HG02840 (cell line): ENCODE data around the gene LGR4.

Experiments
- ATAC-seq: cut with Tn5 transposase; IDR thresholded peaks from one replicate; pipeline ENCODE4 v1.9.1; 2021; ENCODE audit warnings: mild to moderate bottlenecking, moderate library complexity, moderate number of reproducible peaks; ENCODE audit not compliant: unreplicated experiment, low FRiP score

LGR4 gene

DNA sequence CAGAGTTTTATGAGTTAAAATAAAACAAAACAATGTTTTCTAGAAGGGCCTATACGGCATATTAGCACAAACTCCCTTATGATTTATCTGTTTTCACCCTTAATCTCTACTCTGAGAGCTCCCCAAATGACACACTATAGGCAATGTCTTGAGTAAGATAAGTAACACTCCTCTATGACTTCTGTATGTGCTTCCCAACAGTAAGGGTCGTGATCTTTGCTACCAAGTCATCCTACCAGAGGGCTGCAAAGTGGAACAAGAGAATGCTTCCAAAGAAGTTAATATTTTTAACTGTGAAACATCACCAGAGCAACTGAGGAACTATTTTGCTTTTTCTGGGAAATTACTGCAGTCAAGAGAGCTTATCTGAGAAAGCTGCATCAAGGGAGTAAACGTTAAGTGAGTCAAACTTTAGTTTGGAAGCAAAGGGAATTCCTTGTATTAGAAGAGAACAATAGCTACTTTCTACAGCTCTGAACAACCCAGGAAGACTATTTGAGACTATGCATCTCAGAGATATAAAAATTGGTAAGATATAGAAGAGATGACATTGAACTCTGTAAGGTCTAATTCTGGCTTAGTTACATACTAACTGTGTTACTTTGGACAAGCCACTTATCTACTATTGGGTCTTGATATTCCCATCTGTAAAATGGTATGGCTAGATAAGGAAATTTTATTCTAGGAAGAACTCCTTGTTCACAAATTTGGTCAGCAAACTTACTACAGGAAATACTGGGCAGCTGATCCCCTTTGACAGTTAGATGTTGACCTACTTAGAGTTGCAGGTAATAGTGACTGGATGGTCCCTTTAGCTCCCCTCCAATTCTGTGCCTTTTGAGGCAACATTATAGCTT lies 65.9 kb downstream of the LGR4 start:
- no peak for ATAC-seq

DNA sequence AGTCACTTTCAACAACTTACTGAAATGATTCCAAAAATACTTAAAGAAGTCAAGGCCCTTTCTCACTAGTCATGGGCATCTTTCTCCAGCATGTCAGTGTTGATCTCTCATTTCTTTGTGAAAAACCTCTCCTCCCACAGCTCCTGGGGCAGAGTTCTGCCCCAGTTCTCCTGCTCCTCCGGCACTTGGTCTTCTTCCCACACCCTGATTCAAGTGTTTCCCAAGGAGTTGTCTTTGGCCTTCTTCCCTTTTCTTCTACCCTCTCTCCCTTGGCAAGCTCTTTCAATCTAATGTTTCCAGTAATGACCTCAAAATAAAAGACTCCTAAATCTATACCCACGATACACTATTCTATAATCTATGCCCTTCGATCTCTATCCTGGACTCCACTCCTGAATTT lies 67.5 kb downstream of the LGR4 start:
- no peak for ATAC-seq

DNA sequence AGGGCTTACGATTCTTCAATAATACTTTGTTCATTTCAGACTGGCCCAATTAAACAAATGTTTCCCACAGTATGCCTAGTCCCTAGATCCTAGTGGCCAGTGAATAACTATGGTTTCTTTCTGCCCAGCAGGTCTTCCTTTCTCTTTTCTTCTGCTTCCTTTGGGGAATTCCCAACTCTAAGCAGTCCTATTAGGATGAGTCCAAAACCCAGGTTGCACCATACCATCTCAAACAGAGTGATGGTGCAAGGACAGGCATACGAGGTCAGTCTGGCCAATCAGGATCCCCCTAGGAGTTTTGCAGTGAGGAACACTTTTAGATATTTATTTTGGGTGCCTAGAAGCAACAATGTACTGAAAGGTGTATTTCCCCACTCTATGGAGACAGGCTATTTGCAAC lies 68.2 kb downstream of the LGR4 start:
- ATAC-seq: no peak

DNA sequence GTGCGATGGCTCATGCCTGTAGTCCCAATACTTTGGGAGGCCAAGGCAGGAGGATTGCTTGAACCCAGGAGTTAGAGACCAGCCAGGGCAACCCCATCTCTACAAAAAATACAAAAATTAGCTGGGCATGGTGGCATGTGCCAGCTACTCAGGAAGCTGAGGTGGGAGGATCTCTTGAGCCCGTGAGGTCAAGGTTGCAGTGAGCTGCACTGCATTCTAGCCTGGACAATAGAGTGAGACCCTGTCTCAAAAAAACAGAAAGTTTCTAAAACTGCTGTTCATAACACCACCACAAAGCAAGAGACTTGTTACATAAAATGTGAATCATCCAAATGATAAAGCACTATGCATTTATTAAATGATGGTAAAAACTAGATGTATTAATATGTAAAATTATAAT lies 69.4 kb downstream of the LGR4 start:
- ATAC-seq: no peak

DNA sequence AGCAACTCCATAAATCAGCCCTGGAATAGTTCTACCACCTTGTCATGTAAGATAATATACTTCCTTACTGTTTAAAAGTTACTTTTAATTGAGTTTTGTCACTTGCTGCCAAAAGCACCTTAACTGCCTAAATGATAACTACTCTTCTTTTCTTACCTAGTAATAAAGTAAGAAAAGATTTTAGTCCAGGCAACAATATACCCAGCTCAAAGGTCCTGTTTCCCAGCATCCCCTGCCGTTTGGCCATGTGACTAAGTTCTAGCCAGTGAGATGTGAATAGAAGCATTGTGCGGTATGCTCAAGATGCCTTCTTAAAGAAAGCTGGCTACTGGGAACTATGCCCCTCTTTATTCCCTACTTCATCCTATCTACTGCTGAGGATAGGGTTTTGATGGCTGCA lies 70.1 kb downstream of the LGR4 start:
- ATAC-seq: no peak

DNA sequence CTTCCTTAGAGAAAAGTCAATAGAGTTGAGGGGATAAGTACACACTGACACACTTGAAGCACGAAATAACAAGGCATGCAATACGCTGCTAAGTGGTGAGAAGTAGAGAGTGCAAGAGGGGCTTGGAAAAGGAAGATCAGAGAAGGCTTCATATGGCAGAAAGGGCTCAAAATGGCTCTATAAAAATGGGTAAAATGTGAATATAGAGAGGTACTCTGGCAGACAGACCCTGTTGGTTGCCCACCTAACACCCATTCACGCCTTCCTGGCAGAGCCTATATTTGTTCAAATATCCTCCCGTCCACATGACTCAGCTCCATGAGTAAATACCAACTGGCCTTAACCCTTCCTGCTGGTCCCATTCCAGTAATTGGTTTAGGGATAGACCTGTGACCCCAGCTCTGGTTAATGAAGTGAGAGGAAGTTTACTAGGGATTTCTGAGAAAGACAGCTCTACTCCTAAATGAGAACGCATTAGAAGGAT lies 70.7 kb downstream of the LGR4 start:
- no peak for ATAC-seq

DNA sequence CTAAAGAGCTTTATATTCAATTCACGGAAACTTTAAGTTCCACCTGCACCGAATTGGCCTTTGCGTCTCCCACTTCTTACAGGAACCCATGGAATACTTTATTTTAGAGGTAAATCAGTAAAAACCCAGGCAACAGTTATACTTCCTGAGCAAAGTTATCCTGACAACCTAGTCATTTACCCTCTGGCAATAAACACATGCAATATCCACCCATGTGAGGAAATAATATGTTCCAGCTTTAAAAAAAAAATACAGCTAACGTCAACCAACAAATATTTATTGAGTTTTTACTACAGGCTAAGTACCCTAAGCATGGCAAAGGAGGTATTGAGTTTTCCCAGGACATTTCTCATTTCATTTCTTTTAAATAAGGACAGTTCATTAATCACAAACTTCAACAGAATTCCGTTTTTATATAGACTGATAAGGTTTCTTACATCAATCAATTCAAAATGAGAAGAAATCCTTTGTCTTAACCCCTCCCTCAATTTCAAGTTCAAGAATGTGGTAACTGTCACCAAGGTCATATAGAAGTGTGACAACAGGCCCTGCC lies 71.2 kb downstream of the LGR4 start:
- no peak for ATAC-seq

DNA sequence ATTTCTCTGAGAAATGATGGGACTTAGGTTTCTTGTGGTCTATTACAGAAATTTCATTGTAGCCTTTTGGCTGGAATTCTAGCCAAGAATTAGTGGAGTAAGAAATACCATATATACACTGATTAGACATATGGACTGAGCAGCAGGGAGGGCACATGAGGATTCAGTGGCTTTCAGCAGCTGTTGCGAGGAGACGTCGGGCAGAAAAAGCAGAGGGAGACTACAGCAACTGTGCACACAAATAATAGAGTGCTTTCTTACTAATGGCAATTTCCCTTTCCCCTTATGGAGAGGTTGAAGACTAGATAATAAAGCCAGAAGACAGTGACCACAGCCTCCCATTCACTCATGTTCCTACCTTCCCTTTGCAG lies 74.2 kb downstream of the LGR4 start:
- ATAC-seq: no peak

DNA sequence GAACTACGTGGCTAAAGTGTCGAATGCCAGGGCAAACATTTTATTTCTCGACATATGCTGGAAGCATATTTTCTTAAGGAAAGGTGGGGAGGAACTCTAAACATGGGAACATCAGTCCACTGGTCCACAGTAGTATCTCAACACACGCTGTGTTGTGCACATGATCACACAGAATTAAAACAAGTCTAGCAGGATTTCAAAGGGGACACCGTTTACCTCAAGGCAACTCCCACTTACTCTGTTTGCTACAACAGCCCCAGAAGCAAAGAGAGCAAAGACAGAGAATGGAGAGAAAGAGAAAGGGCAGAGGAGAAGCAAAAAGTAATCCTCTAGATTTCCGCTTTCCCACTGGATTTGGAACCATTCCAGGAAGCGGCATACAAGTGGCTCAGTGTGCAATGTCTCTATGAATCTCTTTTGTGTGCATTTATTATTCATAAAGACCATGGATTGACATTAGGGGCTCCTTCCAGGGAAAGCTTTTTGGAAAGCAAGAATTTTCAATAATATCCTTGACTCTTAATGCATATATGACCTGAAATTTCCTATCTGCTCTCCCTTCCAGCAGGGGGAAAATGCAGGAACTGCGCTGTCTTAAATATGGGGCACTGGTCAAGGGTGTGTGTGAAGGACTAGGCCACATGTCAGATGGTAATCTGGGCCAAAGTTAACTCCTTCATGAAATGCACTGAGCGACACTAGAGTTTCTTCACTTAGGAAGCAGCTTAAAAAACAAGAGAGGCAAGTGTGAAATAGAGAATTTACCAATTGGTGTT lies 74.8 kb downstream of the LGR4 start:
- no peak for ATAC-seq

DNA sequence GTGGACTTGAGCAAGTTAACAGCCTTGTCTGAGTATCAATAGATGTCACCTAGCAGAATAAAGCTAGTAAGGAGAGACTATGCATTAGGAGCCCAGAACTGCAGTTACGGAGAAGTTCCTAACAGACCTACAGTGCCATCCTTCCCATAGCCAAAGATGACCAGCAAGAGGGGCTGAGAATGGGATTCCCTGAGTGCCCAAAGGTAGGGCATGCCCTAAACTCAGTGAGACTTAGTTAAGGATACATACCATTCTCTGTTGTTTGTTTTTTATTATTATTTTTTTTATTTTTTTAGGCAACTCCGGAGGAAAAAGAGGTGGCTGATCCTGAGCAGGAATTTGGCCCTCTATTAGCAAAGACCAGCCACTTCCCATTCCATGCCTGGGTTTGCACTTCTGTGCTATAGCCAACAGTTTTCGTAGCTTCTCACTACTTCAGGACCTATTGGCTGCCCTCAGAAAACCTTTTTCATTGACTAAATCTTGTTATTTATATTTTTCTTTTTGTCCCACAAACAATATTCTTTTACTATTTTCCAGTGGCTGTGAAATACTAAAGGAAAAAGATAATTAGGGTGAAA lies 76.2 kb downstream of the LGR4 start:
- ATAC-seq: no peak

DNA sequence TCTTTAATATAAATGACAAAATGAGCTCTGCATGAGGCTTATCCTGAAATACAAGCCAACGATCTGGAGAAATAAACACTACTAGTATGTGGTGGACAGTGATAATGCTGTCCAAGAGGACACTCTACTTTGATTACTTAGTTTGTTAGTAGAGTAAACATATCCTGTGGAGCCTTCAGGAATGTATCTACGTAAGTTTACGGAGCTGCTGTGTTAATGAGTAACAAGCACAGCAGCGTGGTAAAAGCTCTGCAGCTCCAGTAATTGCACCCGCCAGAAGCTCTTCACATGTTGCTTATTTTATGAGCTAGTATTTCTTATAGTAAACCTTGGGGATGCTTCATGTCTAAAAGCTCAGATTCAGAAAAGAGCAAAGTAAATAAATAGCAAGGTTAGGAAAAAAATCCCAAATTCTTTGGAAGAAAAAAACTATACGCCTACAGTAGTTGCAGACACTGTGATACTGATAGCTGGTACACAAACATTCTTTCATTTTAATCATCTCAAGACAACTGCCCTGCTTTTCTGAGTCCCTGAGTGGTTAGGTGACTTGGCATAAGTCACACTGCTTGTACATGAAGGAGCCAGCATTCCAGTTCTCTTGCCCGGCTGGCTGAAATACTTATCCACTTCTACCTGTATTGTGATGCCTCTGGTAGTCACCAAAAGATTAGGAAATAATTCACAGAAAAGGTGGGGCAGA lies 76.9 kb downstream of the LGR4 start:
- no peak for ATAC-seq

DNA sequence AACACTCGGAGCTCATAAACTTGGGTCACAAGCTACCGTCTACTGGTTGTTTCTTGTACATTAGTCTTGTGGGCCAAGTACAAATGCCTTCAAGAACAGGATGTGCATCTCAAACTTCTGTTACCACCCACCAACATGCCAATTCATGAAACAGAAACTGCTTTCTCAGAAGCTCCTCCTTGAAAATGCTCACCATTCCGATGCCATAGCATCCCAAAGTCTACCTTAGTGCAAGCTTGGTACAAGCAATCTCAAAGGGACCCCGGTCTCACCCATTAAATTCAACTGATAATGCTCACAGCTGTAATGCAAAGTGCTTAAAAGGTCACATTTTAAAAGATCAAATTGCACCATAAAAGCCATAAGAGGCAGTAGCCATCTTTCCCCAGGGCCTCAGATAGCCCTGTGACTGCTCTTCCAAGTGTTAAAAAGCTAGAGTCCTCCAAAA lies 77.8 kb downstream of the LGR4 start:
- no peak for ATAC-seq

DNA sequence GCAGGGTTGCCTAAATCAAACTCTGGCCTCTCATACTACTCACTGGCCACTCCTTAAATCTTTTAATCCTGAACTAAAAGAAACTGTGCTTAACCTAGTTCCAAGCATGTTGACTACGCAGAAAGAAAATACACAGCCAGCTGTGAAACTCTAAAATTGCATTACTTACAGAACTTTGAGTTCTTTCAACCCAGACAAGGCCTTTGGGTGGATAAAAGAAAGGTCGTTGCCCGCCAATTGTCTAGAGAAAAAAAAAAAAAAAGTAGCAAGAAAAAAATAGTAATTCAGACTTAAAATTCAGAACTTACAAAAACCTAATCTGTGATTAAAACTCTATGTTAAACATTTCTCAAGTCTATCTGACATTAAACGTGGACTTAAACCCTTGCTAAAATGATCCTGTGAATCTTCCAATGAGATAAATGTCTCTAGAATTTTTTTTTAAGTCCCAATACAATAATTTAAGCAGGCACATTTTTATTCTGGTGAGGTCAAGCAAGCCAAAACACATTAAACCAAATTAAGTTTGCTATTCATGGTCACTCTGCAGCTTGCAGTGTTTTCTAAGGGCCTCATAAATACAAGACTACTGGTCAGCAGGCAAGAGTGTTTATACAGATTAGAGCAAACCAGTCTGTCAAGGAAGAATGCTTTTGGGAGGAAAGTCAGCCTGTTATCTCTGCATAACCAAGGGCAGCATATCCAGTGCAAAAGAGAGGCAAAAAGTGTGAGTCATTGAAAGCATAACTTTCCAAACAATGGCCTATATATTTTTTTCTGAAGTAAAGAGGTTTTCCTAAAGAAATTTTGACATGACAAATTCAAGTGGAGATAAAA lies 80.1 kb downstream of the LGR4 start:
- ATAC-seq: no peak

DNA sequence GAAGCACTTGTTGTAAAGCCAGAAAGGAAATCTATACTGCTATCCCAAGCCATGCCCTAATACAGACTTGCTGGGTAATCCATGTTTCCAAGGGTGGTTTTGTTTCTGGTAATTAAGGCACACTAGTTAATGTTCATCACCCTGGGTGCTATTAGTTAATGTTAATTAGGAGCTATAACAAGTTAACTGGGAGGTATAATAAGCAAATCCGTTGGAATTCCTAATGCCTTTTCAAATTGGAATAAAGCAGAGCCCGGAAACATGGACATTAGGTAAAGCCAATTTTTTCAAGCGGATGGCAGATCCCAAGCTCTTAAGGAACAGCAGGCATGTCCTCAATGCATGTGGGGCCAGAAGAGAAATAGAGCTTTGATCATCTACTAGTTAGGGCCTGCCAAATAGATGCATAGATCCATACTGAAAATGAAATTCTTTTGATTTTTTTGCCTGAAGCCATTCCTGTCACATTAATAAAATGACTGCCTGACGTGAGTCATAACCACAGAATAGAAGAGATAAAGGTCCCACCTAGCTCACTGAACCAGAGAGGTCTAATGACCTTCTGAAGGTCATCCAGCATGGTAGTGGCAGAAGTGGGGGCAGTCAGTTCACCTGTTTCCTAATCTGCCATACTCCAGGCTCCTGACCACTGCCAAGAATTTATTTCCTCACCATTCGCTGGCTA lies 81.1 kb downstream of the LGR4 start:
- no peak for ATAC-seq

DNA sequence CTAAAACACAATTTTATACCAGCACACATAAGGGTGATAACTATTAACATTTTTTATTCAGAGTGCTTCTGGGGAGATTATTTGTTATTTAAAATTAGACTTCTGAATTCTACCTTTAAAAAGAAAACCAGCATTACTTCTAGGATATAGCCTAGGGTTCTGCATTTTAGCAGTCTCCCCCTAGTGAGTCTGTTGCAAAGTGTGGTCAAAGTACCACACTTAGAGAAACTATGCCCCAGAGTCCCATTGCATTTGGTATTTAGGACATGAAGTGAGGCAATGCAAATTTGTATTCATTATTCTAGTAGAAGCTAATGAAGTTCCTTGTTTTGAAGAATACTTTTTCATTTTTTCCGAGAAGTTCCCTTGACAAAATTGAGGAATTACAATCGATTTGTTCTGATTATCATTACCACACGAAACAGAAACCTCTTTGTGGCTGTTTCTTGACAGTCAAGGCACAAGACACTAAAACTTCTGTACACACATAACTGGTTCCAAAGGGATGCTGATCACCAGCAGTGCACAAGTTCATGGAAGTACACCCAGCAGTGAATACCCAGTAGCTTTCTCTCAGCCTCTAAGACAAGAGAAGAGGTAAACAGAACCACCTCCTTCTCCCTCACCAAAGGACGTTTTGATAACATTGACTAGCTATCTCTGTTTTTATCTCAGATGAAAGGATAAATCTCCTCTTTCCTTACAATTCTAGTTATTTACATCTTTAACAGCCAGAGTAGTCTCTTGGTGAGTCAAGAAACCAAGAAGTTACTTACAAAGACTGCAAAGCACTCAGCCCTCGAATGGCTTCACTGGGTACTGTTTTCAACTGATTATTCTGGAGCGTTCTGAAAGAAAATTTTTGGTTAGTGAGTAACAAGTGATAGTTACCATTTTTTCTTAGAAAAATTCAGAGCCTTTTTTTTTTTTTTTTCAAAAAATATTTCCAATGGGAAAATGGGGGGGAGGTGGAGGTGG lies 82.0 kb downstream of the LGR4 start:
- ATAC-seq: no peak

DNA sequence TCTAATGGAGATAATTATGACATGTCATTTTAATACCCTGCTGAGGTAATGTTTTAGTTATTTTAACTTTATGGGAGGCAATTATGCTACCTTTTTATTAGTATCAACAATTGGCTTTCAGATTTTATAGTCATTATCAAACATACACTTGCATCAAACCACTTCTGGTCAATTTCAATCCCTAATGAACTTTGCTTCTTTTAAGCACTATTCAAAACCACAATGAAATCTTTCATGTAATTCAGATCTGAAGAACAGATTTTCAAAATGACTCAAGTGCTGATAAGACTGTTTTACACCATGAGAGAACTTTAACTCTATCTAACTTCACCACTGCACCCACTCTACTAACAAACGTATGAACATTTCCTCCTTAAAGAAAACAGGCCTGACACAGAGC lies 83.7 kb downstream of the LGR4 start:
- ATAC-seq: no peak

DNA sequence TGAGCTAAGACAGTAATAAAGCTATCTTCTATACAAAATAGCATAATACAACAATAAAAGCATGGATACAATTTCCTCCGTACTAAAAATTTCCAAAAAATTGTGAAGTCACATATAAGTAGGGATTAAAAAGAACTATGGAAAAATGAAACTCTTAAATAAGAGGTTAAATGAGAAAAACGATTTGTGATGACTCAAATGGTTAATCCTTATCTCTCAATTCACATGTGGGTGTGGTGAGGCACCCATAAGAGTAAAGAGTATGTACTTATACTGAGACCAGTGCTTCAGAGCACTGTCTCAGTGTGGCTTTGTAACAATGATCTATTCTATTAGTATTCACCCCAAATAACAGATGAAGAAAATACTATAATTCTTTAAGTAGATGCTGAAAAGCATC lies 84.6 kb downstream of the LGR4 start:
- no peak for ATAC-seq

DNA sequence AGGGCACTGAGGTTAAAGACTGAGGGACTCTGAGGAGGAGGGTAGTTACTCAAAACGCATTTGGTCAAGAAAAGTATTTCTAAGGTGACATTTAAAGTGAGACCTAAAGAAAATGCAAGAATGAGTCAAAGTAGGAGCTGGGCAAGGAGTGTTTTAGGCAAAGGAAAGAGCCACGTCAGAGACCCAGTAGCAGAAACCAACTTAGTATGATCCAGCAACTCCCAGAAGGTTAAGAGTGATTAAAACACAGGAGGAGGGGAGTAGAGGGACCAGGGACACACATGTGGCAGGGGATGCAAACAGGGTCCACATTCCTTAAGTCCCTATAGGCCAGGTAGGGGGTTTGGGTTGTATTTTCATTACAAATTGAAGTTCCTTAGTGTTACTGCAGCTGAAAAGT lies 85.2 kb downstream of the LGR4 start:
- ATAC-seq: no peak
